Endometrial microvascular endothelial cells (primary cell): ENCODE data around the gene SPIN1. TPM values are rescaled to one million over a fixed set of nuclear protein-coding genes. Genes with fewer than 3 reads are reported as not detected.

Source experiments
- in situ Hi-C: cut with HindIII; loops from 2 replicates; pipeline ENCODE4 v1.10.0; 2017; ENCODE audit warnings: low sequenced_read_pairs, low pct_unique_long_range_greater_than_20kb; ENCODE audit errors: inconsistent ontology term
- total RNA-seq: library from RNA; depleted of rRNA; stranded (reverse); fragments of >200 nt; gene quantifications from one replicate; pipeline ENCODE4 v1.2.3, GENCODE V29; 2015; ENCODE audit errors: inconsistent ontology term

The SPIN1 gene
- total RNA-seq, 1 donor from 2014 or later, result 45.8 TPM

- in situ Hi-C loops, result no loop called here
Observed at GRCh38 chr9:88527618-88528017, 139.4 kb downstream of the SPIN1 start.

Other genes starting within 250 kb of the SPIN1 start
- gene SPATA31C2, start 250.0 kb upstream of the SPIN1 start, total RNA-seq, result not detected
- not detected for gene NXNL2, start 146.7 kb downstream of the SPIN1 start, total RNA-seq